K562 (cell line): ENCODE measurements around the gene SAMD4A. TPM values are rescaled to one million over a fixed set of nuclear protein-coding genes. Genes with fewer than 3 reads are reported as not detected.

Experiments used
- ATAC-seq: fragments of 200-7000 bp; cut with Tn5 transposase; 3 replicates; pipeline ENCODE4 v1.9.1; 2020; ENCODE audit warnings: moderate library complexity
- BruUV-seq: library from RNA; stranded (reverse); fragments of 400-500 nt; replicated peaks from 2 replicates; lab custom pipeline; 2021; lab: Mats Ljungman, UMichigan
- CTCF ChIA-PET: fragments of 300-600 bp; formaldehyde crosslinking; extraction: SDS; loops from one replicate; lab custom pipeline; 2021; ENCODE audit warnings: low intra/inter-chr PET ratio; lab: Yijun Ruan, JAX
- POLR2A ChIA-PET: fragments of 300-600, 350-650 bp; sonication (Branson Sonifier 250); formaldehyde crosslinking; extraction: SDS; loops from one replicate; lab custom pipeline; 2021; ENCODE audit warnings: antibody characterized with exemption, inconsistent platforms; lab: Yijun Ruan, JAX
- DNase-seq, 4 experiments: peaks; one replicate each; pipeline versions ENCODE4 v3.0.0 to v3.0.0-alpha.2; 2011 to 2018; ENCODE audit warnings: low spot score in 3 of 4, mixed read lengths in 3 of 4; ENCODE audit errors: extremely low read depth in 1 of 4
- FAIRE-seq: peaks from 2 replicates; lab custom pipeline; 2011; peaks lifted over from hg19 to GRCh38; lab: Jason Lieb, UNC
- H2AFZ ChIP-seq: 2 replicates; pipeline ENCODE4 v1.6.0; 2011; ENCODE audit warnings: low read depth, low read length, control low read depth, inconsistent platforms
- H3K27ac ChIP-seq: fragments of 200-600 bp; 3 replicates; pipeline ENCODE4 v1.8.0; 2011; ENCODE audit warnings: low read depth, mild to moderate bottlenecking, control low read depth, inconsistent platforms, low read length, moderate library complexity, mixed read lengths; ENCODE audit errors: extremely low read depth
- H3K27me3 ChIP-seq, 2 experiments: fragments of 300-600 bp in 1 of 2; 2 replicates in 1 of 2; 3 replicates in 1 of 2; pipeline versions ENCODE4 v1.6.0 to v1.8.0; 2011; ENCODE audit warnings: inconsistent platforms in 2 of 2, low read length in 2 of 2, mild to moderate bottlenecking in 1 of 2, mixed read lengths in 1 of 2, moderate library complexity in 1 of 2; ENCODE audit not compliant: control insufficient read depth in 2 of 2, insufficient read depth in 2 of 2
- H3K36me3 ChIP-seq: fragments of 300-600 bp; 3 replicates; pipeline ENCODE4 v1.8.0; 2011; ENCODE audit warnings: mild to moderate bottlenecking, low read length, inconsistent platforms; ENCODE audit not compliant: control insufficient read depth, insufficient read depth
- H3K4me1 ChIP-seq, 2 experiments: fragments of 200-600 bp in 1 of 2; replicated peaks in 1 of 2; 2 replicates in 1 of 2; 3 replicates in 1 of 2; pipeline versions ENCODE4 v1.5.1 to v1.8.0; 2011; ENCODE audit warnings: inconsistent platforms in 2 of 2, low read length in 2 of 2, mild to moderate bottlenecking in 1 of 2, mixed read lengths in 1 of 2, moderate library complexity in 1 of 2; ENCODE audit not compliant: control insufficient read depth in 2 of 2, insufficient read depth in 2 of 2
- H3K4me2 ChIP-seq: 2 replicates; pipeline ENCODE4 v1.6.1; 2011; ENCODE audit warnings: low read length, control low read depth, inconsistent platforms, mixed read lengths; ENCODE audit not compliant: insufficient read depth
- H3K4me3 ChIP-seq: fragments of 200-600 bp; sonication (generic), shearing (Covaris generic); 2 replicates; pipeline ENCODE4 v1.5.1; 2016; ENCODE audit warnings: control low read depth, inconsistent platforms
- H3K79me2 ChIP-seq: fragments of 200-600 bp; 3 replicates; pipeline ENCODE4 v1.8.0; 2011; ENCODE audit warnings: low read length, inconsistent platforms; ENCODE audit not compliant: control insufficient read depth, insufficient read depth
- H3K9ac ChIP-seq, 2 experiments: 2 replicates each; pipeline versions ENCODE4 v1.6.0 to v1.6.1; 2011; ENCODE audit warnings: low read depth in 2 of 2, low read length in 2 of 2, control low read depth in 1 of 2, inconsistent platforms in 1 of 2, mild to moderate bottlenecking in 1 of 2, mixed read lengths in 1 of 2; ENCODE audit not compliant: insufficient read depth in 1 of 2
- H3K9me1 ChIP-seq: one replicate; pipeline ENCODE4 v1.6.0; 2011; ENCODE audit warnings: inconsistent platforms, mild to moderate bottlenecking, low read length, moderate library complexity; ENCODE audit not compliant: control insufficient read depth, insufficient read depth
- H3K9me3 ChIP-seq: replicated peaks from 2 replicates; pipeline ENCODE4 v1.5.1; 2011; ENCODE audit warnings: low read depth, low read length, inconsistent platforms; ENCODE audit not compliant: control insufficient read depth, insufficient read depth
- H4K20me1 ChIP-seq: replicated peaks from 2 replicates; pipeline ENCODE4 v1.6.1; 2011; ENCODE audit warnings: low read length, inconsistent platforms, mixed read lengths; ENCODE audit not compliant: control insufficient read depth, insufficient read depth
- PRMT5 ChIP-seq: sonication (generic); formaldehyde crosslinking; IDR thresholded peaks from 2 replicates; pipeline ENCODE4 v1.5.0; 2020; ENCODE audit warnings: missing genetic modification reagents
- RBM14 ChIP-seq: fragments of 200-400 bp; formaldehyde crosslinking; IDR thresholded peaks from 2 replicates; pipeline ENCODE4 v1.6.1; 2018; ENCODE audit warnings: low read depth, mild to moderate bottlenecking, low read length, moderate library complexity, borderline replicate concordance; ENCODE audit not compliant: insufficient read depth
- RBM25 ChIP-seq: fragments of 200-400 bp; formaldehyde crosslinking; IDR thresholded peaks from 2 replicates; pipeline ENCODE4 v1.6.1; 2018; ENCODE audit warnings: low read length, low read depth, moderate library complexity; ENCODE audit not compliant: severe bottlenecking
- TFE3 ChIP-seq: fragments of 450-650 bp; formaldehyde crosslinking; IDR thresholded peaks from 2 replicates; pipeline ENCODE4 v1.4.0; 2020; ENCODE audit warnings: mild to moderate bottlenecking, mixed read lengths
- ZNF512 ChIP-seq: IDR thresholded peaks from 2 replicates; pipeline ENCODE4 v1.6.1; 2016; ENCODE audit warnings: missing genetic modification characterization, missing compliant biosample characterization
- ZNF592 ChIP-seq: fragments of 450-650 bp; IDR thresholded peaks from 2 replicates; pipeline ENCODE4 v1.6.1; 2017; ENCODE audit warnings: antibody characterized with exemption, mild to moderate bottlenecking
- WGBS: fragments of 100-300 bp; shearing (Covaris generic); methylation state at CpG from one replicate; pipeline ENCODE4 v1.1.6; 2016; ENCODE audit warnings: low coverage, mixed read lengths; ENCODE audit not compliant: insufficient coverage; ENCODE audit errors: missing lambda C conversion rate; 5-methylcytosine and 5-hydroxymethylcytosine counted together
- in situ Hi-C: fragments of 300-500 bp; cut with MboI; formaldehyde crosslinking; loops from 4 replicates; pipeline ENCODE4 v1.15.0; 2018; ENCODE audit warnings: inconsistent platforms, mixed read lengths
- intact Hi-C: fragments of 100-400 bp; cut with micrococcal nuclease; formaldehyde crosslinking; loops from 2 replicates; pipeline ENCODE4 v1.14.2; 2022
- polyA plus RNA-seq, 8 experiments: library from polyadenylated mRNA; depleted of rRNA in 4 of 8; stranded (reverse) in 5 of 8; unstranded in 3 of 8; fragments of >200 nt; fragmentation: Nextera tagmentation in 2 of 8; fragmentation: Illumina TruSeq in 1 of 8; extraction: Ambion mirVana in 2 of 8; extraction: Trizol in 1 of 8; gene quantifications; 2 replicates each; pipeline versions ENCODE4 v1.2.1 to v1.2.3, GENCODE V29; 2011 to 2014; ENCODE audit warnings: inconsistent platforms in 1 of 8, missing spikeins in 1 of 8
- total RNA-seq, 7 experiments: library from RNA; depleted of rRNA in 6 of 7; stranded (reverse); fragments of >200 nt in 6 of 7; fragmentation: Illumina TruSeq in 2 of 7; extraction: Trizol in 2 of 7; gene quantifications; 2 replicates each; pipeline versions ENCODE4 v1.2.1 to v1.2.3, GENCODE V29; 2011 to 2021; ENCODE audit warnings: low replicate concordance in 1 of 7

The SAMD4A gene
- total and polyA plus RNA-seq, 9 of the 15 experiments (the other 6 are each of a cell fraction or from before 2014, with no cell fraction given), result 0.66 to 6.8 (median 3.3) TPM

- H3K9me3 ChIP-seq, result no peaks in the 10 kb centered on the region
- ATAC-seq (no peak), FAIRE-seq (peak; percentile 46), DNase-seq (no peak)
- TF ChIP-seq ZNF592 (0 out of 2 replicates have a peak, but pooled peaks have one; percentile 29), ZNF512 (tag) (no peak), RBM14 (no peak), PRMT5 (no peak), RBM25 (peak; percentile 39), TFE3 (CRISPR knock-in tag) (peak; percentile 34; the same call in 1 of the 2 replicates)
- whole genome bisulfite sequencing, result 66% methylated on average over 11 of the region's 11 CpGs
- CTCF ChIA-PET, result no interaction called here
- H3K4me2 ChIP-seq, result no peak overlapping the region
- no peaks in the 10 kb centered on the region for H4K20me1 ChIP-seq
- peaks cover 17% of the 10 kb centered on the region for H3K79me2 ChIP-seq
- peak overlapping the region; percentile 44; the same call in 1 of the 3 replicates for H3K27ac ChIP-seq
- intact Hi-C loops, result no loop called here
- peaks cover 35% of the 10 kb centered on the region; the same call in 2 of the 3 replicates for H3K36me3 ChIP-seq
- H3K4me3 ChIP-seq, result no peak overlapping the region
- H3K27me3 ChIP-seq, result no peaks in the 10 kb centered on the region
- H3K9me1 ChIP-seq, result no peaks in the 10 kb centered on the region
- peaks cover 16 to 37% of the 10 kb centered on the region in 2 experiments for H3K4me1 ChIP-seq
- no peak overlapping the region for H2AFZ ChIP-seq
- in situ Hi-C loops, result no loop called here
- H3K9ac ChIP-seq, result no peak overlapping the region
- no TSS peak for BruUV-seq
- POLR2A ChIA-PET, result no interaction called here
Measured at GRCh38 chr14:54760866-54761575, 194.1 kb downstream of the SAMD4A start.
